ENCODE data around the gene RHEX. TPM values are rescaled to one million over a fixed set of nuclear protein-coding genes. Genes with fewer than 3 reads are reported as not detected.

RHEX gene
- total RNA-seq, 1 donor from 2014 or later, result not detected

GRCh38 chr1:206120406-206120805, 67.4 kb downstream of the RHEX start:
- H3K27ac Mint-ChIP-seq (ENCODE audit: unreplicated experiment), result no peak overlapping the region
- peaks cover 16% of the 10 kb centered on the region for H3K27me3 Mint-ChIP-seq (ENCODE audit: low read depth)
- TF ChIP-seq CTCF (IDR thresholded peaks at IDR 0.05), result no peak
- H3K4me3 Mint-ChIP-seq (ENCODE audit: unreplicated experiment), result no peak overlapping the region
- H3K9me3 Mint-ChIP-seq (ENCODE audit: low read depth), result peaks cover 20% of the 10 kb centered on the region
- no peak for DNase-seq (ENCODE audit: low spot score)
- H3K36me3 Mint-ChIP-seq (ENCODE audit: low read depth), result peaks cover 3% of the 10 kb centered on the region
- H3K4me1 Mint-ChIP-seq (ENCODE audit: low read depth), result peaks cover 9% of the 10 kb centered on the region

GRCh38 chr1:206121269-206121668, 68.3 kb downstream of the RHEX start:
- Mint-ChIP-seq H3K4me1 (ENCODE audit: low read depth) (peaks cover 9% of the 10 kb centered on the region), H3K27me3 (ENCODE audit: low read depth) (peaks cover 14% of the 10 kb centered on the region)

GRCh38 chr1:206122686-206123085, 69.7 kb downstream of the RHEX start:
- Mint-ChIP-seq H3K27ac (ENCODE audit: unreplicated experiment) (no peak overlapping the region), H3K27me3 (ENCODE audit: low read depth) (peaks cover 11% of the 10 kb centered on the region), H3K9me3 (ENCODE audit: low read depth) (peaks cover 20% of the 10 kb centered on the region), H3K4me1 (ENCODE audit: low read depth) (peaks cover 2% of the 10 kb centered on the region), H3K36me3 (ENCODE audit: low read depth) (peaks cover 3% of the 10 kb centered on the region), H3K4me3 (ENCODE audit: unreplicated experiment) (no peak overlapping the region)
- TF ChIP-seq CTCF (IDR thresholded peaks at IDR 0.05), result no peak
- no peak for DNase-seq (ENCODE audit: low spot score)

More at GRCh38 chr1:206121269-206121668, 68.3 kb downstream of the RHEX start:
- no peak overlapping the region for H3K4me3 Mint-ChIP-seq (ENCODE audit: unreplicated experiment)
- no peak overlapping the region for H3K27ac Mint-ChIP-seq (ENCODE audit: unreplicated experiment)
- no peak for DNase-seq (ENCODE audit: low spot score)
- H3K36me3 Mint-ChIP-seq (ENCODE audit: low read depth), result peaks cover 3% of the 10 kb centered on the region
- TF ChIP-seq CTCF (IDR thresholded peaks at IDR 0.05), result no peak
- H3K9me3 Mint-ChIP-seq (ENCODE audit: low read depth), result peaks cover 20% of the 10 kb centered on the region

- Mint-ChIP-seq H3K27me3 (ENCODE audit: low read depth) (peaks cover 3% of the 10 kb centered on the region), H3K36me3 (ENCODE audit: low read depth) (peaks cover 3% of the 10 kb centered on the region), H3K27ac (ENCODE audit: unreplicated experiment) (no peak overlapping the region), H3K4me3 (ENCODE audit: unreplicated experiment) (no peak overlapping the region), H3K9me3 (ENCODE audit: low read depth) (peaks cover 18% of the 10 kb centered on the region), H3K4me1 (ENCODE audit: low read depth) (no peaks in the 10 kb centered on the region)
- TF ChIP-seq CTCF (IDR thresholded peaks at IDR 0.05), result no peak
- no peak for DNase-seq (ENCODE audit: low spot score)
Observed at GRCh38 chr1:206125346-206125745, 72.4 kb downstream of the RHEX start.

- H3K27me3 Mint-ChIP-seq (ENCODE audit: low read depth), result peaks cover 9% of the 10 kb centered on the region
- peaks cover under 1% of the 10 kb centered on the region for H3K9me3 Mint-ChIP-seq (ENCODE audit: low read depth)
- no peak overlapping the region for H3K27ac Mint-ChIP-seq (ENCODE audit: unreplicated experiment)
- no peaks in the 10 kb centered on the region for H3K4me1 Mint-ChIP-seq (ENCODE audit: low read depth)
- DNase-seq (ENCODE audit: low spot score), result no peak
- H3K36me3 Mint-ChIP-seq (ENCODE audit: low read depth), result no peaks in the 10 kb centered on the region
- H3K4me3 Mint-ChIP-seq (ENCODE audit: unreplicated experiment), result no peak overlapping the region
- TF ChIP-seq CTCF (IDR thresholded peaks at IDR 0.05), result no peak
Observed at GRCh38 chr1:206127336-206127735, 74.4 kb downstream of the RHEX start.

All from chondrocyte (in vitro differentiated cells).